Aorta (tissue), 5 donors: Measurements from ENCODE around the gene PRCP. TPM values are rescaled to one million over a fixed set of nuclear protein-coding genes. Genes with fewer than 3 reads are reported as not detected.

Experiments
- ATAC-seq: fragments of 200-7000 bp; cut with Tn5 transposase; one replicate; pipeline ENCODE4 v1.9.1; 2022; ENCODE audit warnings: moderate library complexity; ENCODE audit not compliant: low FRiP score
- DNase-seq, 2 donors: peaks; one replicate each; pipeline ENCODE4 v3.0.0-alpha.2; 2020
- H3K27ac ChIP-seq, 2 donors: one replicate each; pipeline ENCODE4 v1.5.1; 2013; ENCODE audit warnings: low read length in 2 of 2, mild to moderate bottlenecking in 2 of 2, moderate library complexity in 2 of 2, control low read depth in 1 of 2, inconsistent platforms in 1 of 2, low read depth in 1 of 2
- H3K27me3 ChIP-seq, 2 donors: one replicate each; pipeline ENCODE4 v1.6.1; 2013; ENCODE audit warnings: control low read depth in 1 of 2, low read length in 1 of 2, mild to moderate bottlenecking in 1 of 2, moderate library complexity in 1 of 2; ENCODE audit not compliant: insufficient read depth in 2 of 2, control insufficient read depth in 1 of 2
- H3K36me3 ChIP-seq, 2 donors: one replicate each; pipeline ENCODE4 v1.6.1; 2013; ENCODE audit warnings: control low read depth in 1 of 2, low read length in 1 of 2, mild to moderate bottlenecking in 1 of 2; ENCODE audit not compliant: insufficient read depth in 2 of 2, control insufficient read depth in 1 of 2
- H3K4me1 ChIP-seq, 2 donors: one replicate each; pipeline ENCODE4 v1.6.1; 2013; ENCODE audit warnings: low read length in 2 of 2, control low read depth in 1 of 2, mild to moderate bottlenecking in 1 of 2, moderate library complexity in 1 of 2; ENCODE audit not compliant: insufficient read depth in 2 of 2, control insufficient read depth in 1 of 2
- H3K4me3 ChIP-seq, 2 donors: one replicate each; pipeline ENCODE4 v1.5.1; 2013; ENCODE audit warnings: low read length in 2 of 2, control low read depth in 1 of 2, mild to moderate bottlenecking in 1 of 2
- H3K9me3 ChIP-seq: one replicate; pipeline ENCODE4 v1.6.1; 2013; ENCODE audit warnings: mild to moderate bottlenecking, low read length; ENCODE audit not compliant: control insufficient read depth
- WGBS, 2 donors: extraction: QIAGEN DNeasy Blood & Tissue Kit; methylation state at CpG; one replicate each; pipeline ENCODE4 v1.1.7; 2013; 5-methylcytosine and 5-hydroxymethylcytosine counted together
- intact Hi-C, 2 donors: fragments of 100-400 bp; cut with DNase I; formaldehyde crosslinking; loops; one replicate each; pipeline versions ENCODE4 v1.14.2 to v1.15.0; 2022
- polyA plus RNA-seq, 2 donors: library from polyadenylated mRNA; stranded (reverse); fragments of 200-250 nt; gene quantifications; one replicate each; pipeline ENCODE4 v1.2.3, GENCODE V29; 2013
- total RNA-seq, 2 donors: library from RNA; stranded (reverse); fragmentation: NEBNext Ultra II Directional; extraction: Animal tissue kit (Norgen Biotek cat#: 25700); gene quantifications; one replicate each; pipeline ENCODE4 v1.2.1, GENCODE V29; 2021
- donor health status: healthy with polysubstance abuse.
- donor health status: Bipolar disorder and iron deficiency.
- donor health status: DM: no; HTN: no; CAD: no.
- donor health status: DM: no; HTN: no; CAD: no.
- donor health status: DM: yes; HTN: yes; CAD: no.

The PRCP gene
- total and polyA plus RNA-seq, 4 donors = 26.2 to 183 (median 66.3) TPM

DNA sequence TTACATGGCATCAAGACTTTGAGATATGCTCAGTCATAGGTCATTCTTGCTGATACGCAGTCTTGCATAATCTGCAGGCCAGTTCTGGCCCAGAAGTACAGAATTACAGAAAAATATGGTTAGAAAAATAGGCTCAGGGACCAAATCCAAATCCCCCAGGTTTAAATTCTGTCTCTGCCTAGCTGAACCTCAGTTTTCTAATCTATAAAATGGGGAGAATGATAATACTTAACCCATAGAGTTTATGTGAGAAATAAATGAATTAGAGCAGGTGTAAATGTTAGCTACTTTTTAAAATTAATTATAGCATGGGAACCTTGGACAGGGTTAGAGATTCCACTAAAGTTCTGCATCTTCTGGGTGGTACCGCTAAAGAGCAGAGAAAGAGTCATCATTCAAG lies 114.2 kb downstream of the PRCP start:
- Histone ChIP-seq H3K36me3 (no peaks in the 10 kb centered on the region), H3K27ac (no peak overlapping the region), H3K27me3 (no peaks in the 10 kb centered on the region), H3K4me1 (no peaks in the 10 kb centered on the region), H3K4me3 (no peak overlapping the region), H3K9me3 (peaks cover 3% of the 10 kb centered on the region)
- intact Hi-C loops = no loop called here
- ATAC-seq (no peak), DNase-seq (no peak)
- WGBS, 2 donors = 87 to 93% methylated on average over 2 of the region's 2 CpGs

DNA sequence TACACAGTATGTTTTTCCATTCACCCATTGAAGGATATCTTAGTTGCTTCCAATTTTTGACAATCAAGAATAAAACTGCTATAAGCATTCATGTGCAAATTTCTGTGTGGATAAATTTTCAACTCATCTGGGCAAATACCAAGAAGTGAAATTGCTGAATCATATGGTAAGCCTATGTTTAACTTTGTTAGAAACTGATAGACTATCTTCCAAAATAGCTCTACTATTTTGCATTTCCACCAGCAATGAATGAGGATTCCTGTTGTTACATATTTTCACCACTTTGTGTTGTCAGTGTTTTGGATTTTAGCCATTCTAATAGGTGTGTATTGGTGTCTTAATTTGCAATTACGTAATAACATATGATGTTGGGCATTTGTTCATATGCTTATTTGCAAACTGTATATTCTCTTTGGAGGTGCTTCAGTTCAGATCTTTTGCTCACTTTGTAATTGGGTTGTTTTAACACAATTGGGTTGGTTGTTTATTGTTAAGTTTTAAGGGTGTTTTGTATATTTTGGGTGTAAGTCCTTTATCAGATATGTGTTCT lies 117.3 kb downstream of the PRCP start:
- WGBS, 2 donors = 87 to 89% methylated on average over 1 of the region's 1 CpG
- no peaks in the 10 kb centered on the region for H3K27me3 ChIP-seq
- no peaks in the 10 kb centered on the region for H3K36me3 ChIP-seq
- no peak overlapping the region for H3K4me3 ChIP-seq
- no peaks in the 10 kb centered on the region for H3K4me1 ChIP-seq
- intact Hi-C loops = no loop called here
- H3K9me3 ChIP-seq = peaks cover 7% of the 10 kb centered on the region
- ATAC-seq (no peak), DNase-seq (no peak)
- H3K27ac ChIP-seq = no peak overlapping the region

DNA sequence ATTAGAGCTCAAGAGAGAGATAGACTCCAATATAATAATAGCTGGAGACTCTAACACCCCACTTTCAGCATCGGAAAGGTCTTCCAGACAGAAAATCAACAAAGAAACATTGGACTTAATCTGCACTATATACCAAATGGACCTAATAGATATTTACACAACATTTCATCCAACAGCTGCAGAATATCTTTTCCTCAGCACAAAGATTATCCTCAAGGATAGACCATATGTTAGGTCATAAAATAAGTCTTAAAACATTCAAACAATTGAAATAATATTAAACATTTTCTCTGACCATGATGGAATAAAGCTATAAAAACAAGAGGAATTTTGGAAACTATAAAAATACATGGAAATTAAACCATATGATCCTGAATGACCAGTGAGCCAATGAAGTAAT lies 121.5 kb downstream of the PRCP start:
- H3K27me3 ChIP-seq = no peaks in the 10 kb centered on the region
- DNase-seq (no peak), ATAC-seq (no peak)
- peaks cover 10% of the 10 kb centered on the region for H3K9me3 ChIP-seq
- no peaks in the 10 kb centered on the region for H3K36me3 ChIP-seq
- 69 to 82% methylated on average over 1 of the region's 1 CpG for WGBS, 2 donors
- H3K4me3 ChIP-seq = no peak overlapping the region
- intact Hi-C loops = no loop called here
- no peaks in the 10 kb centered on the region for H3K4me1 ChIP-seq
- H3K27ac ChIP-seq = no peak overlapping the region

DNA sequence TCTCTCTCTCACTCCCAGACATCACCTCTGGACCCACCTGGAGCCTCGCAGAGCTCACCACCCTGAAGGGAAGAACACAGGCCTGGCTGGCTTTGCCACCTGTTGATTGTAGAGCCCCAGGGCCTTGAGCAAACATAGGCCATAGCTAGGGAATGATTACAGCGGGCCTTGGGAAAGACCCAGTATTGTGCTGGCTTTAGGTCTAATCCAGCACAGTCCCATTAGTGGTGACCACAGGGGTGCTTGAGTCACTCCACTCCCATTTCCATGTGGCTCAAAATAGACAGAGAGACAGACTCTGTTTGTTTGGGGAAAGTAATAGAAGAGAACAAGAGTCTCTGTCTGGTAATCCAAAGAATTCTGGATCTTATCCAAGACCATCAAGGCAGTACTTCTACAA lies 123.9 kb downstream of the PRCP start:
- WGBS, 2 donors = 85 to 88% methylated on average over 2 of the region's 2 CpGs
- peaks cover 7% of the 10 kb centered on the region for H3K9me3 ChIP-seq
- H3K27ac ChIP-seq = no peak overlapping the region
- ATAC-seq (no peak), DNase-seq (no peak)
- no peaks in the 10 kb centered on the region for H3K36me3 ChIP-seq
- H3K27me3 ChIP-seq = no peaks in the 10 kb centered on the region
- no peaks in the 10 kb centered on the region for H3K4me1 ChIP-seq
- H3K4me3 ChIP-seq = no peak overlapping the region
- intact Hi-C loops = no loop called here

DNA sequence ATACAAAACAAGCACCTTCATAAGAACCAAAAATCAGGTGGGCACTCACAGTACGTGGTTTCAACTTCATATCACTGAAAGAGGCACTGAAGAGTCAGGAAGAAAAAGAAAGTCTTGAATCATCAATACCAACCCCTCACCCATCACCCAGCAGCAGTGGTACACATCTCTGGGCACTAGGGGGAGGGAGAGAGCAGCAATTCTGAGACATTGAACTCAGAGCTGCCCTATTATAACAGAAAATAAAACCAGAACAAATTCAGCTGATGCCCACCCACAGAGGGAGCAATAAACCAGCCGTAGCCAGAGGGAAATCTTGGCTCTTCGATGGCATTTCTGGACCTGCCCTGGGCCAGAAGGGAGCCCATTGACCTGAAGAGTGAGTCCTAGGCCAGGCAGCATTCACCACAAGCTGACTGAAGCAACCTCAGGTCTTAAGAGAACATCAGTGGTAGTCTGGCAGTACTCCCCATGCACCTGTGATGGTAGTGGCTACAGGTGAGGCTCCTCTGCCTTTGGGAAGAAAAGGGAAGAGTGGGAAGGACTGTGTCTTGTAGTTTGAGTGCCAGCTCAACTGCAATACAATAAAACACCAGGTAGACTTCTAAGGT lies 124.4 kb downstream of the PRCP start:
- Histone ChIP-seq H3K4me3 (no peak overlapping the region), H3K27me3 (no peaks in the 10 kb centered on the region), H3K36me3 (no peaks in the 10 kb centered on the region), H3K9me3 (peaks cover 7% of the 10 kb centered on the region), H3K27ac (no peak overlapping the region), H3K4me1 (no peaks in the 10 kb centered on the region)
- 35 to 37% methylated on average over 3 of the region's 3 CpGs for WGBS, 2 donors
- ATAC-seq (no peak), DNase-seq (no peak)
- intact Hi-C loops = no loop called here

DNA sequence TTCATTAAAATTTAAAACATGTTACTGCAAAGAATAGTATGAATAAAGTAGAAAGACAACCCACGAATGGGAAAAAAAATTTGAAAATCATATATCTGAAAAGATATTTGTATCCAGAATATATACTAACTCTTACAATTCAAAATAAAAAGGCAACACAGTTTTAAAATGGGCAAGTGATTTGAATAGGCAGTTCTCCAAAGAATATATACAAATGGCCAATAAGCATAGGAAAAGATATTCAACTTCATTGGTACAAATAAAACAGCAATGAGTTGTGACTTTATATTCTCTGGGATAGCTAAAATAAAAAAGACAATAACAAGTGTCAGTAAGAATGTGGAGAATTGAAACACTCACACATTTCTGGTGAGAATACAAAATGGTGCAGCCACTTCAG lies 125.0 kb downstream of the PRCP start:
- H3K27me3 ChIP-seq = no peaks in the 10 kb centered on the region
- ATAC-seq (no peak), DNase-seq (no peak)
- no peak overlapping the region for H3K4me3 ChIP-seq
- H3K9me3 ChIP-seq = peaks cover 5% of the 10 kb centered on the region
- no peaks in the 10 kb centered on the region for H3K4me1 ChIP-seq
- 79 to 88% methylated on average over 1 of the region's 1 CpG for WGBS, 2 donors
- intact Hi-C loops = no loop called here
- H3K36me3 ChIP-seq = no peaks in the 10 kb centered on the region
- H3K27ac ChIP-seq = no peak overlapping the region

Other genes starting within 250 kb of the PRCP start
- 1 to 10 TPM; 1.7 to 1.9 TPM for gene FAM181B, start 166.6 kb downstream of the PRCP start, total RNA-seq
- gene FAM181B, start 166.6 kb downstream of the PRCP start, polyA plus RNA-seq = 1 to 10 TPM; 1.3 to 1.8 TPM
- 1 to 10 TPM in 1 of 2 donors, under 1 TPM in 1; 0.49 to 3.1 TPM for gene DDIAS, start 1.3 kb upstream of the PRCP start, total RNA-seq
- 1 to 10 TPM in 1 of 2 donors, under 1 TPM in 1; 0.18 to 4.1 TPM for gene DDIAS, start 1.3 kb upstream of the PRCP start, polyA plus RNA-seq
- 10 to 100 TPM; 20.3 to 44.1 TPM for gene RAB30, start 171.5 kb upstream of the PRCP start, total RNA-seq
- gene RAB30, start 171.5 kb upstream of the PRCP start, polyA plus RNA-seq = 1 to 10 TPM; 2.9 to 3.7 TPM